Retinal pigment epithelial cell (primary cell): ENCODE data around the gene KCNJ9.

Experiments used
- DNase-seq: peaks from one replicate; pipeline ENCODE4 v3.0.0-alpha.2; 2010; ENCODE audit warnings: low read depth
- H3K4me3 ChIP-seq: 2 replicates; pipeline ENCODE4 v1.5.1; 2011; ENCODE audit warnings: mild to moderate bottlenecking, low read length, control low read depth, moderate library complexity
- TF ChIP-seq, protein P1 (sequence below): conservative IDR thresholded peaks from 2 replicates; pipeline ENCODE4 v1.5.1; 2011; ENCODE audit warnings: low read depth, low read length, control low read depth, inconsistent platforms

Gene KCNJ9

DNA sequence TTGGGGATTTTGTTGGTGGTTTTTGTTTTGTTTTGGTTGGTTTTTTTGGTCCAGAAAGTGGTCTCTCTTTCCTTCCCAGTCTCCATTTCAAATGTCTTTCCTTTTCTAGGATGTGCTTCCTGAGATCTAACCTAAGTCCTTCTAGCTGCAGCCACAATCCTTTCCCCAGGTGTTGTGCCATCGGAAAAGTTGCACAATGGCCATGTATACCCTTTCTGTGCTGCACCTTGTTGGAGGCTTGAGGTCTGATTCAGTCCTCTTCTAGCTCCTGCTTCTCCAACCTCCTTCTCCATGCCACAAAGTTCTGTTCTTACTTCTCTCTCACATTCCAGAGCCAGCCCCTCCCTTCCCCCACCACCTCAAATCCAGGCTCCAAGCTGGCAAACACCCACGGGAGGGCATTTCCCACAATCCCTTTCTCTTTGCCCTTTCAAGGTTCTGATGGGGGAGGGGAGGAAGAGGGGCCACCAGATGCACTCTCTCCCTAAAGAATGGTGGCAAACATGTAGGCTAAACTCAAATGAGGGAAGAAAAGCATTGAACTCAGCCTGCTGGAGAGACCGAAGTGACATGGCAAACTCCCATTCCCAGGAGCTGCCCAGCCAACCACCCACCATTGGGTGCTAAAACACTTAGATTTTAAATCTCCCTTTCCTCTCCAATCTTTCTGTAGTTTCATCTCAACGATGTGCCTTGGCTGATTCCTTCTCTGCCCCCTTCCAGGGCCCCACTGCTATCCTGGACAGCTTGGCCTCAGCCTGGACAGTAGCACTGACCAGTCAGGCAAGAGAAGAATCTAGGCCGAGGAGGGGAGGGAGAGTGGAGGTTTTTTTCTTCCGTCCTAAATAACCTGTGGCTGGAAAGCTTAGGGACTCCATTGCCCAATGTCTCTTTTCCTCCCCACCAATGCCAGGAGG lies 14.3 kb upstream of the KCNJ9 start:
- TF ChIP-seq, protein P1, sequence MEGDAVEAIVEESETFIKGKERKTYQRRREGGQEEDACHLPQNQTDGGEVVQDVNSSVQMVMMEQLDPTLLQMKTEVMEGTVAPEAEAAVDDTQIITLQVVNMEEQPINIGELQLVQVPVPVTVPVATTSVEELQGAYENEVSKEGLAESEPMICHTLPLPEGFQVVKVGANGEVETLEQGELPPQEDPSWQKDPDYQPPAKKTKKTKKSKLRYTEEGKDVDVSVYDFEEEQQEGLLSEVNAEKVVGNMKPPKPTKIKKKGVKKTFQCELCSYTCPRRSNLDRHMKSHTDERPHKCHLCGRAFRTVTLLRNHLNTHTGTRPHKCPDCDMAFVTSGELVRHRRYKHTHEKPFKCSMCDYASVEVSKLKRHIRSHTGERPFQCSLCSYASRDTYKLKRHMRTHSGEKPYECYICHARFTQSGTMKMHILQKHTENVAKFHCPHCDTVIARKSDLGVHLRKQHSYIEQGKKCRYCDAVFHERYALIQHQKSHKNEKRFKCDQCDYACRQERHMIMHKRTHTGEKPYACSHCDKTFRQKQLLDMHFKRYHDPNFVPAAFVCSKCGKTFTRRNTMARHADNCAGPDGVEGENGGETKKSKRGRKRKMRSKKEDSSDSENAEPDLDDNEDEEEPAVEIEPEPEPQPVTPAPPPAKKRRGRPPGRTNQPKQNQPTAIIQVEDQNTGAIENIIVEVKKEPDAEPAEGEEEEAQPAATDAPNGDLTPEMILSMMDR: no peak
- DNase-seq: no peak
- no peak overlapping the region for H3K4me3 ChIP-seq

DNA sequence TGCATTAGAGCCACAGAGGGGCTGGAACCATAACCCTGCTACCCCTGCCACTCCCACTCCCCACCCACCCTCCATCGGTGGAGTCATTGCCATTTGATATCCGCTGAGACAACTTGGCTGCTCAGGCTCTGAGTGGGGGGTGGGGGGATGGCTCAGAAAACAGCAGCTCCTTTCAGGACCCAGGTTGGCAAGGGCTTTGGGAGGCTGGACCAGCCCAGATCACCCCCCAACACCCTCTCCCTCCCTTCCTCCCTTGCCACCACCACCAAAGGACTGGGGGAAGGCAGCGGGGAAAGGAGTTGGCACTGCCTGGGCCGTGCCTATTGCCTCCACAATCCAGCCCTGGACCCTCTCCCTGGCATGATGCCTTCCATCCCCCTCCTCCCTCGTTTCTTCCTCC lies 13.1 kb upstream of the KCNJ9 start:
- no peak overlapping the region for H3K4me3 ChIP-seq
- TF ChIP-seq, protein P1: no peak
- DNase-seq: no peak

DNA sequence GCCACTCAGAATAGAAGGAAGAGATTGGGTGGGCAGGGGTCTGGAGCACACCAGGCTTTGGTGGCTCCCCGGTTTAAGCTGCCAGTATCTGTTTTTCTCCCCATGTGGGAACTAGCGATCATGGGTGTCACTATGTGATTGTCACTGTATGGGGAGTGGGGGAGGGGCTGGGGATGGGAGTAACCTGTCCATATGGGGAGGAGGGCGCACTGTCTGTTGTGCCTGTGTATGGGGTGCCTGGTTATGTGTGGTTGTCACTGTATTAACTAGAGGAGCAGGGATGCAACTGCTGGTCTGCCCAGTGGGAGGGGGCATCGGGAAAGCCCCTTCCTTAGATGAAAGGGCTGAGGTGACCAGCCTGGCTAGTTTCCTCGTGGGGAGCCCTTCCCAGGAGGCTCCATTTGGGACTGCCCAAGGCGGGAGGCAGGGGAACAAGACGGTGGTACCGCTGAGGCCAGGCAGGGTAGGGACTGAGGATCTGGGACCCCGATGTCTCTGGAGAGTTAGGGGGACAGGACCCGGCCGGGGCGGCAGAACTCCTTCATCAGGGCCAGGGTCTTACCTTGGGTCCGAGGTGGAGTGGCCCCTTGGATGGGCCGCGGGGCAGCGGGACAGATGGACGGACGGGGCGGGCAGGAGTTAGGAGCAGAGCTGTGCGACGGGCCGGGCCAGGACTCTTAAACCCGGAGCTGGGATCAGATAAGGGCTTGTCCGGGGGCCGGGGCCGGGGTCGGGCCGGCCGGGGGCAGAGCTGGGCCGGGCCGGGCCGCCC lies 11.7 kb upstream of the KCNJ9 start, which contains the start of gene KCNJ10:
KCNJ10 (minus strand) TSS at position 701 of the 772 bp plus-strand sequence. CDS start 27,628 bp downstream, outside the sequence.
- peak within 1 kb of the TSS; percentile 56 for H3K4me3 ChIP-seq
- TF ChIP-seq, protein P1: no peak
- no peak for DNase-seq

DNA sequence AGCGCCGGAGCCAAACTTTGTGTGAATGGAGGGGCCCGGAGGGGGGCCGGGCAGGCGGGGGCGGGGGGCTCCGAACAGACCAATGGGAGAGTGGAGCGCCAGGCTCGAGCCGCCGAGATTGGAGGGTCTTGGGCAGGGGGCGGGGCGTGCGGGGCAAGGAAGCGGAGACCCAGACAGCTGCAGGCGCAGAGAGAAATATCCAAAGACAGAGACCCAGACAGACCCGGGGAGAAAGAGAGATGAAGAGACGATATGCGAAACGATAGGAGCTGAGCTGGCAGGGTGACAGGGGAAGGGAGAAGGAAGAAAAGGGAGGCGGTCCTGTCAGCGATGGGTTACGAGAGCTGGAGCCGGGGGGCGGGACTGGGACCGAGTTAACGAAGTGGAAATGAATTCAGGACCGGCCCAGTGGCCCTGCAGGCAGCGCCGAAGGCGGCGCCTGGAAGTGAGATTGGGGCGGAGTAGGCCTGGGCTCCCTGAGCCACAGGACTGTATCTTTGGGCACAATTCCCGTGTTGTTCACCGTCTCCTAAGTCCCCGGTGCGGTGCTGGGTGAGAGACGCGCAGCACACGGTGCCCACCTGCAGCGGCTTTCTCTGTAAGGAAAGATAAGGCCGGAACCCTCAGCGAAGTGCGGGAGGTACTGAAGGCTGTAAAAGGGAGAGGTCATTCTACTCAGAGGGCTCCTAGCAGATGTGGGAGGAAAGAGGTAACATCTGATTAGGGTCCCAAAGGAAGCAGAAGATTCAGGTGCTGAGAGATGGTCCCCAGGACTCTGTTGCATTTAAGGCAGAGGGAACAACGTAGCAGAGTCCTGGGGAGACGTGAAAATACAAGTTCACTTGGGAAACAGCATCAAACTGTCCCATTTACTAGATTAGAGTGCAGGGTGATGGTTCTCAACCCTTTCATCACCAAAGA lies 10.8 kb upstream of the KCNJ9 start:
- H3K4me3 ChIP-seq: peak overlapping the region; percentile 56
- no peak for DNase-seq
- TF ChIP-seq, protein P1: no peak

DNA sequence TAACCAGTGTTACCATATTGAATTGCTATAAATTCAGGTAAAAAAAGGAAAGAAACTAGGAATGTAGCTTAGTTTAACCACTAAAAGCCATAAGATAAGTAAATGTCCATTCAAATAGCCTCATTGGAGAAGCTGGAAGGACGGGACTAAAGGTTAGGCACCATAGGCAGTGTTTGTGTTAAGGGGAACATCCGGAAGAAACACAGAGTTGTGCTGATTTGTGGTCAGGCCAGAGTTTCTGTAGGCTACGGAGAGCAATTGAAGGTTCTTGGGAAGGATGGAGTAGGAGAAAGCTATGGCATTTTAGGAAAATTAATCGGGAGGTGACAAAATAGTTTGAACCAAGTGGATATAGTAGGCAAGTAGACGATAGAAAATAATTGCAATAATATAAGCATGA lies 10.0 kb upstream of the KCNJ9 start:
- no peak for DNase-seq
- H3K4me3 ChIP-seq: no peak overlapping the region
- TF ChIP-seq, protein P1: no peak

DNA sequence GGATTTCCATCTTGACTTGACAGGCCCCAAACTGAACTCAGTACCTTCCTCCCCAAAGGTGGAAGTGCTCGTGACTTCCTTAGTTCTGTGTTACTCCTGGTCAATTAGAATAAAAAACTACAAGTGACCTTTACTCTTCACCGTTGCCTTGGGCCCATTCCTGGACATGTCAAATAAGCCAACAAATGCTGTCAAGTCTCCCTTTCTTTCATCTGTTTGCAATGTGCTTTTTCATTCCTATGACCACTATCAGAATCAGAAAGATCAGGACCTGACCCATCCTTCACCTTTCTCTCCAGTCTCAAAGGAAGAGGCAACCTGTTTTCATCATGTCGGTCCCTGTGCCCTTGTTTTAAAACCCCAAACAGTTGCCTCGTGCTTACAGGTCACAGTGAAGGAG lies 6.5 kb upstream of the KCNJ9 start:
- no peak for DNase-seq
- no peak overlapping the region for H3K4me3 ChIP-seq
- TF ChIP-seq, protein P1: no peak
